Neural cell (in vitro differentiated cells): Measurements from ENCODE around the gene PDK2. TPM values are rescaled to one million over a fixed set of nuclear protein-coding genes. Genes with fewer than 3 reads are reported as not detected.

ENCODE experiments used
- H2AFZ ChIP-seq: fragments of 200-600, 300-800 bp; sonication (generic), shearing (Covaris generic); 2 replicates; pipeline ENCODE4 v1.6.0; 2014; ENCODE audit warnings: low read depth, mild to moderate bottlenecking, antibody characterized with exemption, low read length, moderate library complexity
- H3F3A ChIP-seq: fragments of 200-600 bp; shearing (Covaris generic); 2 replicates; pipeline ENCODE4 v1.6.1; 2016; ENCODE audit warnings: mild to moderate bottlenecking, moderate library complexity, mixed read lengths, antibody characterized with exemption, low read length; ENCODE audit not compliant: insufficient read depth, poor library complexity, severe bottlenecking
- H3K27ac ChIP-seq: fragments of 200-600, 300-800 bp; sonication (generic), shearing (Covaris generic); 2 replicates; pipeline ENCODE4 v1.5.1; 2014; ENCODE audit warnings: mild to moderate bottlenecking, low read length, moderate library complexity
- H3K27me3 ChIP-seq: fragments of 300-800, 200-600 bp; sonication (generic), shearing (Covaris generic); 2 replicates; pipeline ENCODE4 v1.6.0; 2014; ENCODE audit warnings: mild to moderate bottlenecking, low read depth, low read length, moderate library complexity; ENCODE audit not compliant: insufficient read depth
- H3K36me3 ChIP-seq: fragments of 300-800, 200-600 bp; sonication (generic), shearing (Covaris generic); 2 replicates; pipeline ENCODE4 v1.5.1; 2014; ENCODE audit warnings: mild to moderate bottlenecking, antibody characterized with exemption, low read length, moderate library complexity; ENCODE audit not compliant: insufficient read depth
- H3K4me2 ChIP-seq: fragments of 300-800, 200-600 bp; sonication (generic), shearing (Covaris generic); 2 replicates; pipeline ENCODE4 v1.6.0; 2014; ENCODE audit warnings: mild to moderate bottlenecking, low read length
- H3K4me3 ChIP-seq: fragments of 300-800, 200-600 bp; sonication (generic), shearing (Covaris generic); 2 replicates; pipeline ENCODE4 v1.5.1; 2014; ENCODE audit warnings: mild to moderate bottlenecking, low read length, moderate library complexity
- H3K79me2 ChIP-seq: fragments of 200-600 bp; shearing (Covaris generic); replicated peaks from 2 replicates; pipeline ENCODE4 v1.6.0; 2014; ENCODE audit warnings: mild to moderate bottlenecking, low read length, moderate library complexity; ENCODE audit not compliant: insufficient read depth
- H3K9ac ChIP-seq: fragments of 300-800, 200-600 bp; sonication (generic), shearing (Covaris generic); 2 replicates; pipeline ENCODE4 v1.6.1; 2016; ENCODE audit warnings: mild to moderate bottlenecking, low read length, mixed read lengths
- H3K9me2 ChIP-seq: fragments of 200-600 bp; shearing (Covaris generic); 2 replicates; pipeline ENCODE4 v1.6.1; 2016; ENCODE audit warnings: mild to moderate bottlenecking, low read length, mixed read lengths; ENCODE audit not compliant: insufficient read depth
- H3K9me3 ChIP-seq: fragments of 200-600, 300-800 bp; sonication (generic), shearing (Covaris generic); 2 replicates; pipeline ENCODE4 v1.6.1; 2016; ENCODE audit warnings: mild to moderate bottlenecking, mixed run types, low read length, moderate library complexity, mixed read lengths
- H4K20me1 ChIP-seq: fragments of 200-600 bp; shearing (Covaris generic); 2 replicates; pipeline ENCODE4 v1.6.1; 2016; ENCODE audit warnings: mild to moderate bottlenecking, mixed run types; ENCODE audit not compliant: insufficient read depth
- CTCF ChIP-seq: fragments of 450-650 bp; IDR thresholded peaks from 2 replicates; pipeline ENCODE4 v1.5.1; 2014; ENCODE audit warnings: antibody characterized with exemption, mild to moderate bottlenecking, moderate library complexity; ENCODE audit not compliant: poor library complexity, severe bottlenecking
- EP300 ChIP-seq: fragments of 450-650 bp; conservative IDR thresholded peaks from 2 replicates; pipeline ENCODE4 v1.6.1; 2014; ENCODE audit warnings: antibody characterized with exemption, mild to moderate bottlenecking, moderate library complexity; ENCODE audit not compliant: poor library complexity, severe bottlenecking
- EZH2 ChIP-seq: fragments of 200-600, 300-800 bp; shearing (Covaris generic), sonication (generic); IDR thresholded peaks from 2 replicates; pipeline ENCODE4 v1.6.1; 2014; ENCODE audit warnings: antibody characterized with exemption, low read length, borderline replicate concordance, mild to moderate bottlenecking; ENCODE audit not compliant: insufficient read depth, poor library complexity, severe bottlenecking
- MXI1 ChIP-seq: fragments of 450-650 bp; conservative IDR thresholded peaks from 2 replicates; pipeline ENCODE4 v1.6.1; 2014; ENCODE audit warnings: antibody characterized with exemption, mild to moderate bottlenecking; ENCODE audit not compliant: poor library complexity, severe bottlenecking
- POLR2AphosphoS5 ChIP-seq: IDR thresholded peaks from 2 replicates; pipeline ENCODE4 v1.6.1; 2012
- RAD21 ChIP-seq: fragments of 450-650 bp; conservative IDR thresholded peaks from 2 replicates; pipeline ENCODE4 v1.6.1; 2014; ENCODE audit warnings: antibody characterized with exemption, mild to moderate bottlenecking, moderate library complexity
- REST ChIP-seq: IDR thresholded peaks from 2 replicates; pipeline ENCODE4 v1.6.1; 2012; ENCODE audit warnings: borderline replicate concordance
- SMC3 ChIP-seq: fragments of 450-650 bp; conservative IDR thresholded peaks from 2 replicates; pipeline ENCODE4 v1.6.1; 2014; ENCODE audit warnings: antibody characterized with exemption, mild to moderate bottlenecking, moderate library complexity; ENCODE audit not compliant: poor library complexity
- TAF1 ChIP-seq: IDR thresholded peaks from 2 replicates; pipeline ENCODE4 v1.6.1; 2012; ENCODE audit warnings: low read depth
- polyA plus RNA-seq: library from polyadenylated mRNA; depleted of rRNA; stranded (reverse); fragments of >200 nt; gene quantifications from 2 replicates; pipeline ENCODE4 v1.2.3, GENCODE V29; 2014

Gene PDK2
- polyA plus RNA-seq, 1 donor from 2014 or later, result 36.2 TPM

- Histone ChIP-seq H3F3A (no peaks in the 10 kb centered on the region), H3K9ac (no peak overlapping the region), H3K27me3 (no peaks in the 10 kb centered on the region), H3K79me2 (no peaks in the 10 kb centered on the region), H3K4me2 (no peak overlapping the region), H3K4me3 (no peak overlapping the region), H3K9me3 (no peaks in the 10 kb centered on the region), H4K20me1 (no peaks in the 10 kb centered on the region), H3K36me3 (peaks cover 4% of the 10 kb centered on the region), H3K9me2 (no peaks in the 10 kb centered on the region), H3K27ac (no peak overlapping the region), H2AFZ (no peak overlapping the region)
- TF ChIP-seq SMC3, result no peak
- TF ChIP-seq EZH2, result no peak
- TF ChIP-seq RAD21, result no peak
- no peak for TF ChIP-seq POLR2AphosphoS5
- no peak for TF ChIP-seq CTCF
- no peak for TF ChIP-seq REST
- no peak for TF ChIP-seq MXI1
- no peak for TF ChIP-seq TAF1
- TF ChIP-seq EP300, result no peak
Observed at GRCh38 chr17:50118828-50119218, 23.7 kb downstream of the PDK2 start.

- Histone ChIP-seq H3K36me3 (peaks cover 4% of the 10 kb centered on the region), H3K9me2 (no peaks in the 10 kb centered on the region), H3K4me3 (no peak overlapping the region), H3F3A (no peaks in the 10 kb centered on the region), H3K9ac (no peak overlapping the region), H3K79me2 (no peaks in the 10 kb centered on the region), H3K27me3 (no peaks in the 10 kb centered on the region), H2AFZ (no peak overlapping the region), H4K20me1 (no peaks in the 10 kb centered on the region), H3K9me3 (no peaks in the 10 kb centered on the region), H3K4me2 (no peak overlapping the region), H3K27ac (no peak overlapping the region)
- no peak for TF ChIP-seq REST
- TF ChIP-seq TAF1, result no peak
- no peak for TF ChIP-seq POLR2AphosphoS5
- no peak for TF ChIP-seq RAD21
- no peak for TF ChIP-seq EP300
- TF ChIP-seq SMC3, result no peak
- no peak for TF ChIP-seq CTCF
- TF ChIP-seq MXI1, result no peak
- TF ChIP-seq EZH2, result no peak
Observed at GRCh38 chr17:50120475-50121253, 25.5 kb downstream of the PDK2 start.
